Neuronal stem cell (in vitro differentiated cells): Measurements from ENCODE around the gene HOXB4.
"Not testable (repeated sequence)": the region's sequence is repeated elsewhere in the genome, so short reads cannot be mapped to it uniquely, and the experiment has no call there.

Source experiments
- DNase-seq: peaks from one replicate; pipeline ENCODE4 v3.0.0-alpha.2; 2013; ENCODE audit warnings: low spot score
- H2AFZ ChIP-seq: one replicate; pipeline ENCODE4 v1.6.1; 2013; ENCODE audit warnings: mild to moderate bottlenecking, low read length, inconsistent platforms
- H2AK5ac ChIP-seq: 2 replicates; pipeline ENCODE4 v1.6.1; 2013; ENCODE audit warnings: low read depth, mild to moderate bottlenecking, inconsistent platforms, low read length, moderate library complexity, mixed read lengths
- H2BK120ac ChIP-seq: 2 replicates; pipeline ENCODE4 v1.6.1; 2013; ENCODE audit warnings: low read depth, mild to moderate bottlenecking, inconsistent platforms, low read length, moderate library complexity, mixed read lengths
- H2BK12ac ChIP-seq: one replicate; pipeline ENCODE4 v1.6.1; 2013; ENCODE audit warnings: low read length, inconsistent platforms
- H2BK15ac ChIP-seq: 2 replicates; pipeline ENCODE4 v1.6.1; 2013; ENCODE audit warnings: mild to moderate bottlenecking, low read length, inconsistent platforms, mixed read lengths
- H2BK5ac ChIP-seq: one replicate; pipeline ENCODE4 v1.6.1; 2013; ENCODE audit warnings: inconsistent platforms, mild to moderate bottlenecking, low read length, moderate library complexity
- H3K14ac ChIP-seq: one replicate; pipeline ENCODE4 v1.6.1; 2013; ENCODE audit warnings: low read length, inconsistent platforms
- H3K18ac ChIP-seq: 2 replicates; pipeline ENCODE4 v1.6.1; 2013; ENCODE audit warnings: low read length, inconsistent platforms
- H3K23ac ChIP-seq: 2 replicates; pipeline ENCODE4 v1.6.1; 2013; ENCODE audit warnings: low read depth, mild to moderate bottlenecking, mixed read lengths, low read length, inconsistent platforms; ENCODE audit not compliant: poor library complexity
- H3K27ac ChIP-seq: replicated peaks from 3 replicates; pipeline ENCODE4 v1.5.1; 2013; ENCODE audit warnings: low read length, inconsistent platforms
- H3K27me3 ChIP-seq, 3 experiments: 2 replicates each; pipeline ENCODE4 v1.6.1; 2013; ENCODE audit warnings: low read length in 3 of 3, mild to moderate bottlenecking in 2 of 3, inconsistent platforms in 1 of 3, low read depth in 1 of 3, mixed read lengths in 1 of 3, moderate library complexity in 1 of 3; ENCODE audit not compliant: control insufficient read depth in 3 of 3, insufficient read depth in 3 of 3
- H3K36me3 ChIP-seq, 2 donors: replicated peaks in 1 of 2; 2 replicates each; pipeline ENCODE4 v1.6.1; 2013; ENCODE audit warnings: low read length in 2 of 2; ENCODE audit not compliant: control insufficient read depth in 2 of 2, insufficient read depth in 2 of 2
- H3K4ac ChIP-seq: 2 replicates; pipeline ENCODE4 v1.6.1; 2013; ENCODE audit warnings: inconsistent platforms, mild to moderate bottlenecking, low read length, moderate library complexity
- H3K4me1 ChIP-seq, 2 donors: 1 replicate in 1 of 2; 2 replicates in 1 of 2; pipeline ENCODE4 v1.6.1; 2013; ENCODE audit warnings: low read length in 2 of 2, low read depth in 1 of 2; ENCODE audit not compliant: control insufficient read depth in 2 of 2, insufficient read depth in 1 of 2
- H3K4me2 ChIP-seq: one replicate; pipeline ENCODE4 v1.6.1; 2013; ENCODE audit warnings: mild to moderate bottlenecking, low read length, inconsistent platforms; ENCODE audit not compliant: insufficient read depth, poor library complexity, severe bottlenecking
- H3K4me3 ChIP-seq, 2 donors: 2 replicates each; pipeline ENCODE4 v1.5.1; 2013; ENCODE audit warnings: low read length in 2 of 2, mild to moderate bottlenecking in 2 of 2, inconsistent platforms in 1 of 2, moderate library complexity in 1 of 2
- H3K79me1 ChIP-seq: one replicate; pipeline ENCODE4 v1.6.1; 2013; ENCODE audit warnings: low read depth, mild to moderate bottlenecking, inconsistent platforms, low read length, moderate library complexity
- H3K9ac ChIP-seq: one replicate; pipeline ENCODE4 v1.6.1; 2013; ENCODE audit warnings: mild to moderate bottlenecking, low read depth, low read length, inconsistent platforms; ENCODE audit not compliant: poor library complexity
- H3K9me3 ChIP-seq, 2 donors: replicated peaks in 1 of 2; 2 replicates each; pipeline versions ENCODE3 to v1.6.1; 2013; ENCODE audit warnings: low read length in 2 of 2, mild to moderate bottlenecking in 2 of 2, inconsistent platforms in 1 of 2, low read depth in 1 of 2, mixed read lengths in 1 of 2, moderate library complexity in 1 of 2; ENCODE audit not compliant: control insufficient read depth in 2 of 2, insufficient read depth in 1 of 2
- H4K8ac ChIP-seq: one replicate; pipeline ENCODE4 v1.6.1; 2013; ENCODE audit warnings: low read depth, mild to moderate bottlenecking, inconsistent platforms, low read length, moderate library complexity
- H4K91ac ChIP-seq: one replicate; pipeline ENCODE4 v1.6.1; 2013; ENCODE audit warnings: low read length, low read depth, mild to moderate bottlenecking, inconsistent platforms; ENCODE audit not compliant: poor library complexity
- WGBS, 2 donors: extraction: QIAGEN DNeasy Blood & Tissue Kit; methylation state at CpG; one replicate each; pipeline ENCODE4 v1.1.7; 2013; ENCODE audit warnings: missing lambda C conversion rate in 2 of 2, mixed read lengths in 1 of 2; ENCODE audit not compliant: insufficient read length in 2 of 2, insufficient replicate concordance in 1 of 2; ENCODE audit errors: extremely low coverage in 2 of 2; 5-methylcytosine and 5-hydroxymethylcytosine counted together

HOXB4 gene

DNA sequence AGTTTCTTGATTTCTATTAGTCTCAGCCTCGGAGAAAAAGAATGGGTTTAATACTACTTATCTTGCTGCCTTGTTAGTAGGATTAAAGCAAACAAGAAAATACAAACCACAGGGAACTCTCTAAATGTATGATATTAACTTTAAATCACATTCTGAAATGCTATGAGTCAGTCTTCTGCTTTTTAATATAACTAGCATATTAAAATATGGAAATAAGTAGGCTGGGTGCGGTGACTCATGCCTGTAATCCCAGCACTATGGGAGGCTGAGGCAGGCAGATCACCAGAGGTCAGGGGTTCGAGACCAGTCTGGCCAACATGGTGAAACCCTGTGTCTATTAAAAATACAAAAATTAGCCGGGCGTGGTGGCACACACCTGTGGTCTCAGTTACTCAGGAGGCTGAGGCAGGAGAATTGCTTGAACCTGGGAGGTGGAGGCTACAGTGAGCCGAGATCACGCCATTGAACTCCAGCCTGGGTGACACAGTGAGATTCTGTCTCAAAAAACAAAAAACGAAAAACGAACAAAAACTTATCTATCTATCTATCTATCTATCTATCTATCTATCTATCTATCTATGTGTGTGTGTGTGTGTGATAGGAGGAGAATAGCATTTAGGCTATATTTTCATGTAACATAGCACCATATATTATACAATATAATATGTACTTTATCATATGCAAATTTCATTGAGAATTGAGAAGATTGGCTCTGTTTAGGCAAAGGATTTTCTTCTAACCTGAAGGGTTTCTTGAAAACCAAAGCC, 42.2 kb downstream of the HOXB4 start:
- not testable (repeated sequence) for H2BK15ac ChIP-seq, H3K14ac ChIP-seq, H3K4me2 ChIP-seq, H2AFZ ChIP-seq, H3K4me1 ChIP-seq, H3K36me3 ChIP-seq, H3K27ac ChIP-seq, H4K91ac ChIP-seq, H3K4ac ChIP-seq, H4K8ac ChIP-seq, H2BK120ac ChIP-seq, DNase-seq, H2AK5ac ChIP-seq, H2BK5ac ChIP-seq, H3K4me3 ChIP-seq, H3K9ac ChIP-seq, H3K79me1 ChIP-seq, H3K9me3 ChIP-seq, H3K18ac ChIP-seq, H2BK12ac ChIP-seq, H3K23ac ChIP-seq
- H3K27me3 ChIP-seq, result peaks cover 5 to 60% (median 36%) of the 10 kb centered on the region in 3 experiments
- no CpG with 5 or more reads among the region's 9 CpGs for WGBS, 2 donors

DNA sequence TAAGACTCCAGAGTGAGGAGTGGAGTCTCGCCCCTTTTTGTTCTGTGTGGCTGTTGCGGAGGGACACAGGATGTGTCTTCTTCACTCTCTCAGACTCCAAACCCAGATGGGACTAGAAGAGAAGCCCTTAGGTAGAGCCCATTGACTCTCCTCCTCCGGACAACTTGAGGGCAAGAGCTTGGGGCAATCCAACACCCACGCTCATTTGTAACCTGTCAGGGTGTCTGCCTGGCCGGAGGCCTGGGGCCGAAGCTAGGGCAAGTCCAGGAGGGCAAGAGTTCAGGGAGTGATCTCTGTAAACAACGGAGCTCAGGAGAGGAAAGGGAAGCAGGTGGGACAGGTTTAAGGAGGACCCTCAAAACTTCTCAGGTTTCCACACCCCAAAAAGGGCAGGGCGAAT, 45.9 kb downstream of the HOXB4 start:
- no peak overlapping the region for H2BK12ac ChIP-seq
- no peaks in the 10 kb centered on the region for H3K4me1 ChIP-seq
- no peak overlapping the region for H2AFZ ChIP-seq
- no peak overlapping the region for H3K23ac ChIP-seq
- no peak overlapping the region for H3K27ac ChIP-seq
- H3K14ac ChIP-seq, result no peak overlapping the region
- H3K4ac ChIP-seq, result no peak overlapping the region
- no peak overlapping the region for H3K4me3 ChIP-seq
- H2BK15ac ChIP-seq, result no peak overlapping the region
- DNase-seq, result no peak
- H2AK5ac ChIP-seq, result no peak overlapping the region
- H3K79me1 ChIP-seq, result no peaks in the 10 kb centered on the region
- no peak overlapping the region for H2BK5ac ChIP-seq
- H3K18ac ChIP-seq, result no peak overlapping the region
- H2BK120ac ChIP-seq, result no peak overlapping the region
- H3K9me3 ChIP-seq, result peaks cover 0 to 6% of the 10 kb centered on the region in 2 donors
- no peaks in the 10 kb centered on the region for H3K36me3 ChIP-seq
- H3K9ac ChIP-seq, result no peak overlapping the region
- no peak overlapping the region for H3K4me2 ChIP-seq
- peaks cover 19 to 74% (median 63%) of the 10 kb centered on the region in 3 experiments for H3K27me3 ChIP-seq
- H4K91ac ChIP-seq, result no peak overlapping the region
- WGBS, 2 donors, result no CpG with 5 or more reads among the region's 8 CpGs
- H4K8ac ChIP-seq, result no peak overlapping the region

- Histone ChIP-seq H3K9me3 (peaks cover 0 to 6% of the 10 kb centered on the region in 2 donors), H3K27ac (no peak within 1 kb of the TSS), H3K23ac (peak within 1 kb of the TSS; percentile 50), H2BK15ac (no peak within 1 kb of the TSS), H3K9ac (no peak within 1 kb of the TSS), H3K18ac (peak within 1 kb of the TSS; percentile 78), H3K4me3 (no peak within 1 kb of the TSS), H4K8ac (no peak within 1 kb of the TSS), H2BK12ac (no peak within 1 kb of the TSS), H3K14ac (no peak within 1 kb of the TSS), H3K4me2 (no peak within 1 kb of the TSS), H4K91ac (no peak within 1 kb of the TSS), H2AK5ac (peak within 1 kb of the TSS; percentile 29), H2BK120ac (no peak within 1 kb of the TSS), H3K4me1 (no peaks in the 10 kb centered on the region), H3K36me3 (no peaks in the 10 kb centered on the region), H3K27me3 (peaks cover 28 to 87% (median 75%) of the 10 kb centered on the region in 3 experiments), H3K4ac (no peak within 1 kb of the TSS), H3K79me1 (no peaks in the 10 kb centered on the region), H2BK5ac (no peak within 1 kb of the TSS), H2AFZ (no peak within 1 kb of the TSS)
- DNase-seq, result no peak
- WGBS, 2 donors, result no CpG with 5 or more reads among the region's 15 CpGs
Measured at GRCh38 chr17:48530887-48531272, 47.3 kb downstream of the HOXB4 start, which contains the start of gene HOXB1. TSS of gene HOXB1 (minus strand) at chr17:48531011. CDS start at chr17:48530904, 107 bp downstream.

GRCh38 chr17:48530208-48530886, 47.8 kb downstream of the HOXB4 start:
- Histone ChIP-seq H3K4ac (no peak overlapping the region), H3K9me3 (peaks cover 0 to 6% of the 10 kb centered on the region in 2 donors), H2BK120ac (no peak overlapping the region), H4K91ac (no peak overlapping the region), H3K14ac (no peak overlapping the region), H3K36me3 (no peaks in the 10 kb centered on the region), H2AFZ (no peak overlapping the region), H2BK5ac (no peak overlapping the region), H2AK5ac (peak overlapping the region; percentile 29), H3K18ac (peak overlapping the region; percentile 78), H3K79me1 (no peaks in the 10 kb centered on the region), H4K8ac (no peak overlapping the region), H3K4me1 (no peaks in the 10 kb centered on the region), H2BK15ac (no peak overlapping the region), H3K9ac (no peak overlapping the region), H2BK12ac (no peak overlapping the region), H3K23ac (peak overlapping the region; percentile 50), H3K4me3 (no peak overlapping the region), H3K27me3 (peaks cover 32 to 89% (median 79%) of the 10 kb centered on the region in 3 experiments), H3K4me2 (no peak overlapping the region), H3K27ac (no peak overlapping the region)
- WGBS, 2 donors, result no CpG with 5 or more reads among the region's 37 CpGs
- no peak for DNase-seq
